GM12874 (cell line): ENCODE measurements around the gene GRAP2.

Experiments used
- TF ChIP-seq, protein P1 (sequence below): IDR thresholded peaks from 2 replicates; pipeline ENCODE4 v1.5.1; 2011; ENCODE audit warnings: low read depth, mild to moderate bottlenecking, control low read depth, low read length, moderate library complexity; ENCODE audit not compliant: insufficient read depth

GRAP2 gene

GRCh38 chr22:39913321-39913720, 12.4 kb downstream of the GRAP2 start:
- TF ChIP-seq, protein P1, sequence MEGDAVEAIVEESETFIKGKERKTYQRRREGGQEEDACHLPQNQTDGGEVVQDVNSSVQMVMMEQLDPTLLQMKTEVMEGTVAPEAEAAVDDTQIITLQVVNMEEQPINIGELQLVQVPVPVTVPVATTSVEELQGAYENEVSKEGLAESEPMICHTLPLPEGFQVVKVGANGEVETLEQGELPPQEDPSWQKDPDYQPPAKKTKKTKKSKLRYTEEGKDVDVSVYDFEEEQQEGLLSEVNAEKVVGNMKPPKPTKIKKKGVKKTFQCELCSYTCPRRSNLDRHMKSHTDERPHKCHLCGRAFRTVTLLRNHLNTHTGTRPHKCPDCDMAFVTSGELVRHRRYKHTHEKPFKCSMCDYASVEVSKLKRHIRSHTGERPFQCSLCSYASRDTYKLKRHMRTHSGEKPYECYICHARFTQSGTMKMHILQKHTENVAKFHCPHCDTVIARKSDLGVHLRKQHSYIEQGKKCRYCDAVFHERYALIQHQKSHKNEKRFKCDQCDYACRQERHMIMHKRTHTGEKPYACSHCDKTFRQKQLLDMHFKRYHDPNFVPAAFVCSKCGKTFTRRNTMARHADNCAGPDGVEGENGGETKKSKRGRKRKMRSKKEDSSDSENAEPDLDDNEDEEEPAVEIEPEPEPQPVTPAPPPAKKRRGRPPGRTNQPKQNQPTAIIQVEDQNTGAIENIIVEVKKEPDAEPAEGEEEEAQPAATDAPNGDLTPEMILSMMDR, result no peak

DNA sequence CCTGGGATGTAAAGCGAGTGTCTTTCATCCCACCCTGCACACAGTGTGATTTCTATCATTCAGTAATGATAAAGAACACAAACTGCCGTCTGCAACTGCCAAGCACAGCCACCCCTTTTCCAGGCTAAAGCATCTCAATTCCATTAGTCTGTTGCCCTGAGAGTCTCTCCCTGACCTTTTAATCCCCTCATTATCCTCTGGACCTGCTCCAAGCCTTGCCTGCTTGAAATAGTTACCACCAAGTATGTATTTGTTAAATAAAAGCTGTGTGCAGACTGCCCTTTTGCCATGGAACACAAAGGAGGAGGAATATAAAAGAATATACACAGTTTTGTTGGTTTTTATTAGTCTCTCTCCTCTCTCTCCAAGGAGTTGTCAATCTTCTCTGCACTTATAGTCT, 13.0 kb downstream of the GRAP2 start:
- TF ChIP-seq, protein P1, result no peak

GRCh38 chr22:39914584-39914983, 13.7 kb downstream of the GRAP2 start:
- TF ChIP-seq, protein P1, result no peak

- TF ChIP-seq, protein P1, result no peak
Measured at GRCh38 chr22:39915295-39915726, 14.4 kb downstream of the GRAP2 start.

- TF ChIP-seq, protein P1, result no peak
Measured at GRCh38 chr22:39916496-39916895, 15.6 kb downstream of the GRAP2 start.

DNA sequence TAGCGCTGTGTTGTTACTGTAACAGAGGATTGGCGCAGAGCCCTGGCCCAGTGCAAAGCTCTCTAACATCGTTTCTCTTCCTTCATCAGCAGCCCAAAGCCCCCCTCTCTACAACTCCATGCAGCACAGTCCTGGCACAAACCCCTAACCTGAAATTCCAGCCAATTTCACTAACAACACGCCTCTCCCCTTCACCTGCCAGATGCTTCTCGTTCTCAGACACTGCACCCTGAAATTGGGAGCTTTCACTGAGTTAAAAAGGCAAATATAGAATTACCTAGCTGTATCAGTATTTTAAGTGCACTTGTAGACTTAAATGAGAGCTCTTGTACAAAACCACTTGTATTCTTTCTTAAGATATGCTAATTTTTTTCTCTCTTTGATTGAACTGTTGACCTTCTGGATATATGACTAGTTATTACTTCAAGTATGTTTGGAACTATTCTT, 16.3 kb downstream of the GRAP2 start:
- TF ChIP-seq, protein P1, result no peak

- TF ChIP-seq, protein P1, result no peak
Measured at GRCh38 chr22:39917776-39918495, 17.1 kb downstream of the GRAP2 start.
